ENCODE data around the gene MYLK2.
"Not testable (repeated sequence)": the region's sequence is repeated elsewhere in the genome, so short reads cannot be mapped to it uniquely, and the experiment has no call there.

MYLK2 gene
- total RNA-seq = 0 reads per million in 4 donors

- DNase-seq = no peak
Observed at GRCh38 chr20:31819083-31819784, at the start of gene MYLK2. TSS of gene MYLK2 (plus strand) at chr20:31819356. CDS start at chr20:31819581, 225 bp downstream.

GRCh38 chr20:31769681-31770080 is 49.5 kb upstream of the MYLK2 start:
- no peak for DNase-seq

GRCh38 chr20:31770243-31770642 is 48.9 kb upstream of the MYLK2 start:
- no peak for DNase-seq

GRCh38 chr20:31774408-31774807 is 44.7 kb upstream of the MYLK2 start:
- no peak for DNase-seq

- no peak for DNase-seq
Observed at GRCh38 chr20:31780839-31781238, 38.3 kb upstream of the MYLK2 start.

- DNase-seq = no peak
Observed at GRCh38 chr20:31781945-31782344, 37.2 kb upstream of the MYLK2 start.

- DNase-seq = no peak
Observed at GRCh38 chr20:31784354-31785044, 34.7 kb upstream of the MYLK2 start.

- no peak for DNase-seq
Observed at GRCh38 chr20:31785089-31785488, 34.1 kb upstream of the MYLK2 start.

- no peak for DNase-seq
Observed at GRCh38 chr20:31788578-31788977, 30.6 kb upstream of the MYLK2 start.

GRCh38 chr20:31790401-31790800 is 28.8 kb upstream of the MYLK2 start:
- no peak for DNase-seq

GRCh38 chr20:31797364-31797763 is 21.8 kb upstream of the MYLK2 start:
- DNase-seq = no peak

GRCh38 chr20:31801508-31801907 is 17.6 kb upstream of the MYLK2 start:
- DNase-seq = no peak

GRCh38 chr20:31803552-31804291 is 15.4 kb upstream of the MYLK2 start:
- DNase-seq = no peak

GRCh38 chr20:31806564-31807355 is 12.4 kb upstream of the MYLK2 start:
- no peak for DNase-seq

GRCh38 chr20:31808481-31808880 is 10.7 kb upstream of the MYLK2 start:
- DNase-seq = no peak

GRCh38 chr20:31809661-31810060 is 9.5 kb upstream of the MYLK2 start:
- DNase-seq = no peak

GRCh38 chr20:31811198-31811597 is 8.0 kb upstream of the MYLK2 start:
- DNase-seq = no peak

GRCh38 chr20:31811796-31812728 is 7.1 kb upstream of the MYLK2 start:
- no peak for DNase-seq

- DNase-seq = no peak
Observed at GRCh38 chr20:31813611-31814010, 5.5 kb upstream of the MYLK2 start.

GRCh38 chr20:31814142-31814541 is 5.0 kb upstream of the MYLK2 start:
- not testable (repeated sequence) for DNase-seq

- DNase-seq = no peak
Observed at GRCh38 chr20:31815408-31816188, 3.6 kb upstream of the MYLK2 start.
